GM19467 (cell line): Measurements from ENCODE around the gene AKR1B15.

ENCODE experiments used
- ATAC-seq: cut with Tn5 transposase; IDR thresholded peaks from one replicate; pipeline ENCODE4 v1.9.1; 2021; ENCODE audit warnings: mild to moderate bottlenecking, moderate library complexity; ENCODE audit not compliant: unreplicated experiment

The AKR1B15 gene

GRCh38 chr7:134611611-134612151 lies 62.8 kb downstream of the AKR1B15 start:
- ATAC-seq, result no peak

DNA sequence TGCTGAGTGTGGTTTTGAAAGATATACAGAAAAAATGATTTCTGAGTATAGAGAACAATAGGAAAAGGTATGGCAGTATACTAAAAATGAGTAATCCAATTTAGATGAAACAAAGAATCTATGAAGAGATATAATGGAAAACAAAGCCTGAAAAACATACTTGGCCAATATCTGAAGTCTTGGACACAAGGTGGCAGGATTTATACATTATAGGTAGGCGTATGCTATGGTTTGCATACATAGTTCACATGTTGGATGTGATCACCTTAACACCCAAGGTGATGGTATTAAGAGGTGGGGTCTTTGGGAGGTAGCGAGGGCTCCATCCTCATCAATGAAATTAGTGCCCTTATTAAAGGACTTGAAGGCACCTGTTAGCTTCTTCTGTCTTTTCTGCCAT lies 63.3 kb downstream of the AKR1B15 start:
- no peak for ATAC-seq

- ATAC-seq, result no peak
These were observed 64.9 kb downstream of the AKR1B15 start for GRCh38 chr7:134613623-134614347.

- no peak for ATAC-seq
These were observed 67.7 kb downstream of the AKR1B15 start for GRCh38 chr7:134616611-134617010.

GRCh38 chr7:134618756-134619530 lies 70.0 kb downstream of the AKR1B15 start:
- no peak for ATAC-seq

GRCh38 chr7:134619627-134620331 lies 70.9 kb downstream of the AKR1B15 start:
- ATAC-seq, result no peak

GRCh38 chr7:134622303-134622995 lies 73.5 kb downstream of the AKR1B15 start:
- ATAC-seq, result no peak

DNA sequence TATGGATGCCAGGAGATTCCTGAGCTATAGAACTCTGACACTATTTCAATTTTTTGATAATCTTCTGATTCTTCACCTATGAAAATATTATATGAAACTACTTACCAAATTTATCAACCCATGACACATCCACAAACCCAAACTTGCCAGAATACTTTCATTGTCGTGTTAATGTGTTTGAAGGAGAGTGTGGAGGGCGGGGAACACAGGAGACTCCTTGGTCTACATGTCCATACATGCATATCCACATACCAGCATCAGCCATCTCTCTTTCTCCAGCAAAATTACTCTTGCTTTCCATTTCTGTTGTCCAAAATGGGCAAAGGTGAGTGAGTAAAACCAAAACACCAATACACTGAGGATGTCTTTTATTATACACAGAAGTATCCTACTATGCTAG lies 74.3 kb downstream of the AKR1B15 start:
- ATAC-seq, result no peak

GRCh38 chr7:134625550-134625949 lies 76.6 kb downstream of the AKR1B15 start:
- no peak for ATAC-seq

GRCh38 chr7:134627109-134627774 lies 78.3 kb downstream of the AKR1B15 start:
- no peak for ATAC-seq

DNA sequence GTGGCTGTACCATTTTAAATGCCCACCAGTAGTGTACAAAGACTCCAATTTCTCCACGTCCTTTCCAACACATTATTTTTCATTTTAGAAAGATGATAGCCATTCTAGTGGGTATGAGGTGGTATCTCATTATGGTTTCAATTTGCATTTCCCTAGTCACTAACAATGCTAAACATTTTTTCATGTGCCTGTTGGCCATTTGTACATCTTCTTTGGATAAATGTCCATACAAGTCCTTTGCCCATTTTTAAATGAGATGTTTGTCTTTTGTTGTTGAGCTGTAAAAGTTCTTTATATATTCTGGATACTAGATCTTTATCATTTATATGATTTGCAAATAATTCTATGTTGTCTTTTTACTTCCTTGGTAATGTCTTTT lies 78.9 kb downstream of the AKR1B15 start:
- no peak for ATAC-seq

DNA sequence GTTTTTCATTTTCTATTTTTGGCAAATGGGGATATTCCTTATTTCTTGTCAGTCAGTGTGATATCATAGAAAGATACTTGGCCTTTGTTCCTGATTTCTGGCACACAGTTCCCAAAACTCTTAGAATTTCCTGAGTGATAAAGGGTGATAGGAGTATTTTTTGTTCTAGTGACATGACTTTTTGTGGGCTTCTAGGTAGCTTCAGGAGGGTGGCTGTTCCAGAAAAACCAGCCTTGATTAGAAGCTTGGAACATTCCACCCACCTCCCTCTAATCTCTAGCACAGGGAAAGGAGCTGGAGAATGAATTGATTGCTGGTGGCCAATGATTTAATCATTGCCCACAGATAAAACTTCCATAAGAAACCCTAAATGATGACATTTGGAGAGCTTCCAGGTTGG lies 80.5 kb downstream of the AKR1B15 start:
- ATAC-seq, result no peak
